IMR-90 (cell line): ENCODE data around the gene EVI2A. TPM values are rescaled to one million over a fixed set of nuclear protein-coding genes. Genes with fewer than 3 reads are reported as not detected.

ENCODE experiments used
- ATAC-seq: fragments of 200-7000 bp; cut with Tn5 transposase; 2 replicates; pipeline ENCODE4 v1.9.1; 2020; ENCODE audit warnings: low read depth, mild to moderate bottlenecking, moderate library complexity
- BruUV-seq: library from RNA; stranded (reverse); fragments of 400-500 nt; replicated peaks from 2 replicates; lab custom pipeline; 2021; lab: Mats Ljungman, UMichigan
- CTCF ChIA-PET: fragments of 300-600 bp; formaldehyde crosslinking; extraction: SDS; loops from one replicate; lab custom pipeline; 2021; ENCODE audit warnings: antibody characterized with exemption; lab: Yijun Ruan, JAX
- POLR2A ChIA-PET: fragments of 300-600 bp; sonication (Branson Sonifier 250); formaldehyde crosslinking; loops from one replicate; lab custom pipeline; 2022; ENCODE audit warnings: antibody characterized with exemption; ENCODE audit not compliant: unreplicated experiment; lab: Charles Lee
- DNase-seq: peaks from one replicate; pipeline ENCODE4 v3.0.0; 2013
- H2AFZ ChIP-seq: replicated peaks from 2 replicates; pipeline ENCODE3; 2013; ENCODE audit warnings: low read length, mild to moderate bottlenecking; ENCODE audit not compliant: poor library complexity
- H2AK5ac ChIP-seq: 2 replicates; pipeline ENCODE4 v1.6.1; 2013; ENCODE audit warnings: low read depth, low read length, inconsistent platforms
- H2AK9ac ChIP-seq: replicated peaks from 2 replicates; pipeline ENCODE3; 2013; ENCODE audit warnings: mild to moderate bottlenecking, low read depth, low read length, moderate library complexity; ENCODE audit not compliant: poor library complexity
- H2BK120ac ChIP-seq: 2 replicates; pipeline ENCODE4 v1.6.1; 2013; ENCODE audit warnings: low read depth, low read length, inconsistent platforms
- H2BK15ac ChIP-seq: 3 replicates; pipeline ENCODE4 v1.6.1; 2013; ENCODE audit warnings: low read depth, low read length, inconsistent platforms
- H2BK20ac ChIP-seq: 2 replicates; pipeline ENCODE4 v1.6.1; 2013; ENCODE audit warnings: low read depth, mild to moderate bottlenecking, inconsistent platforms, low read length, moderate library complexity
- H2BK5ac ChIP-seq: 2 replicates; pipeline ENCODE4 v1.6.1; 2013; ENCODE audit warnings: mild to moderate bottlenecking, low read depth, low read length, inconsistent platforms; ENCODE audit not compliant: poor library complexity, severe bottlenecking
- H3K14ac ChIP-seq: replicated peaks from 2 replicates; pipeline ENCODE4 v1.6.1; 2013; ENCODE audit warnings: low read depth, low read length, inconsistent platforms
- H3K18ac ChIP-seq: 2 replicates; pipeline ENCODE4 v1.6.1; 2013; ENCODE audit warnings: low read depth, low read length, control low read depth
- H3K23ac ChIP-seq: 2 replicates; pipeline ENCODE4 v1.6.1; 2013; ENCODE audit warnings: low read depth, low read length, inconsistent platforms
- H3K27ac ChIP-seq: 2 replicates; pipeline ENCODE4 v1.5.1; 2013; ENCODE audit warnings: mild to moderate bottlenecking, control low read depth, low read length; ENCODE audit not compliant: insufficient read depth
- H3K27me3 ChIP-seq: 2 replicates; pipeline ENCODE4 v1.6.1; 2013; ENCODE audit warnings: low read length; ENCODE audit not compliant: control insufficient read depth, insufficient read depth
- H3K36me3 ChIP-seq: 2 replicates; pipeline ENCODE4 v1.6.1; 2013; ENCODE audit warnings: low read length, mixed read lengths; ENCODE audit not compliant: control insufficient read depth, insufficient read depth
- H3K4ac ChIP-seq: 2 replicates; pipeline ENCODE4 v1.6.1; 2013; ENCODE audit warnings: low read depth, low read length, inconsistent platforms
- H3K4me1 ChIP-seq: 2 replicates; pipeline ENCODE4 v1.6.1; 2013; ENCODE audit warnings: low read length, mixed read lengths; ENCODE audit not compliant: control insufficient read depth, insufficient read depth
- H3K4me2 ChIP-seq: 2 replicates; pipeline ENCODE4 v1.6.1; 2013; ENCODE audit warnings: low read depth, mild to moderate bottlenecking, control low read depth, low read length, moderate library complexity
- H3K4me3 ChIP-seq: 2 replicates; pipeline ENCODE4 v1.5.1; 2013; ENCODE audit warnings: low read depth, mild to moderate bottlenecking, control low read depth, low read length, moderate library complexity; ENCODE audit not compliant: insufficient read depth
- H3K56ac ChIP-seq: 2 replicates; pipeline ENCODE4 v1.6.1; 2013; ENCODE audit warnings: low read length, inconsistent platforms; ENCODE audit not compliant: insufficient read depth; ENCODE audit errors: extremely low read depth
- H3K79me1 ChIP-seq, 2 experiments: 2 replicates each; pipeline ENCODE4 v1.6.1; 2013; ENCODE audit warnings: low read length in 2 of 2, inconsistent platforms in 1 of 2, low read depth in 1 of 2
- H3K9ac ChIP-seq: 2 replicates; pipeline ENCODE4 v1.6.1; 2013; ENCODE audit warnings: low read depth, low read length, control low read depth
- H3K9me1 ChIP-seq: 2 replicates; pipeline ENCODE4 v1.6.1; 2013; ENCODE audit warnings: low read length, inconsistent platforms; ENCODE audit not compliant: insufficient read depth
- H3K9me3 ChIP-seq: 2 replicates; pipeline ENCODE4 v1.6.1; 2013; ENCODE audit warnings: low read length; ENCODE audit not compliant: control insufficient read depth, insufficient read depth
- H4K20me1 ChIP-seq: 2 replicates; pipeline ENCODE4 v1.6.1; 2013; ENCODE audit warnings: low read length, inconsistent platforms; ENCODE audit not compliant: insufficient read depth
- H4K5ac ChIP-seq: 2 replicates; pipeline ENCODE4 v1.6.1; 2013; ENCODE audit warnings: mild to moderate bottlenecking, low read depth, low read length, control low read depth
- H4K8ac ChIP-seq, 2 experiments: 2 replicates each; pipeline ENCODE4 v1.6.1; 2013; ENCODE audit warnings: low read depth in 2 of 2, low read length in 2 of 2, control low read depth in 1 of 2, inconsistent platforms in 1 of 2
- H4K91ac ChIP-seq: 2 replicates; pipeline ENCODE4 v1.6.1; 2013; ENCODE audit warnings: low read depth, low read length, inconsistent platforms; ENCODE audit not compliant: insufficient read depth
- MAZ ChIP-seq: IDR thresholded peaks from 2 replicates; pipeline ENCODE4 v1.6.1; 2012; ENCODE audit warnings: low read depth, mild to moderate bottlenecking, low read length, improper control_type of control experiment, moderate library complexity, borderline replicate concordance
- MXI1 ChIP-seq: IDR thresholded peaks from 2 replicates; pipeline ENCODE4 v1.6.1; 2012; ENCODE audit warnings: low read depth, mild to moderate bottlenecking, low read length, moderate library complexity, borderline replicate concordance
- POLR2A ChIP-seq: IDR thresholded peaks from 2 replicates; pipeline ENCODE4 v1.6.1; 2012; ENCODE audit warnings: mild to moderate bottlenecking, low read depth, low read length
- RFX5 ChIP-seq: IDR thresholded peaks from 2 replicates; pipeline ENCODE4 v1.8.0; 2012; ENCODE audit warnings: low read depth, mild to moderate bottlenecking, low read length, moderate library complexity
- WGBS, 2 experiments: methylation state at CpG; one replicate each; pipeline versions ENCODE4 v1.1.5 to v1.1.7; 2013; ENCODE audit warnings: missing lambda C conversion rate in 2 of 2; ENCODE audit not compliant: insufficient read length in 1 of 2; ENCODE audit errors: extremely low coverage in 2 of 2; 5-methylcytosine and 5-hydroxymethylcytosine counted together
- dilution Hi-C: fragments of 300-500 bp; cut with HindIII; formaldehyde crosslinking; loops from one replicate; pipeline ENCODE4 v1.14.3; 2018; ENCODE audit warnings: low sequenced_read_pairs; ENCODE audit not compliant: unreplicated experiment
- in situ Hi-C: fragments of 300-500 bp; cut with MboI; formaldehyde crosslinking; loops from 3 replicates; pipeline ENCODE4 v1.14.3; 2019; ENCODE audit warnings: low sequenced_read_pairs, inconsistent platforms, mixed read lengths
- intact Hi-C: fragments of 100-400 bp; cut with micrococcal nuclease; formaldehyde crosslinking; loops from 2 replicates; pipeline ENCODE4 v1.10.0; 2022
- polyA plus RNA-seq, 3 experiments: library from polyadenylated mRNA; depleted of rRNA; stranded (reverse); fragments of >200 nt; gene quantifications; 2 replicates each; pipeline ENCODE4 v1.2.3, GENCODE V29; 2012; ENCODE audit warnings: low replicate concordance in 1 of 3
- total RNA-seq: library from RNA; depleted of rRNA; stranded (reverse); fragments of >200 nt; gene quantifications from 2 replicates; pipeline ENCODE4 v1.2.3, GENCODE V29; 2012

The EVI2A gene
- total and polyA plus RNA-seq, 2 of the 4 experiments (the other 2 are of a cell fraction), result 0.50 to 0.90 TPM

DNA sequence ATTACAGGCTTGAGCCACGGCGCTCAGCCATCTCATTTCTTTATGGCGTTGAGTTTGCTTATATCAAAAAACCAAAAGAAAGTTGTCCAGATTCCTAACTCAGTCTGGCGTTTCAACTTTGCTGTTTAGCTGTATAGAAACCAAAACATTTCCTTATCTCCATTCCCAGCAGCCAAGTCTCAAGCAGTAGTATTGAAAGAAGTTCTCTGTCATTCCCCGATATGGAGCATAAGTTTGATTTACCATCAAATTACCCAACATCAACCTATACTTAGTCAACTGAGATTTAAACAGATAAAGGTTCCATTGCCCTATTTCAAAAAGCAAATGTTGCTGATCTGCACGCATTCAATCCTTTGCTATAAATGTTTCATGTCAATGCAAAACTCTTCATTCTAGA lies 42.6 kb upstream of the EVI2A start:
- no peaks in the 10 kb centered on the region for H3K27me3 ChIP-seq
- no peak overlapping the region for H3K23ac ChIP-seq
- dilution Hi-C loops, result no loop called here
- no peak overlapping the region for H3K9ac ChIP-seq
- no peak overlapping the region for H3K4me3 ChIP-seq
- no peak overlapping the region for H3K14ac ChIP-seq
- H3K27ac ChIP-seq, result no peak overlapping the region
- in situ Hi-C loops, result no loop called here
- H3K36me3 ChIP-seq, result peaks cover 18% of the 10 kb centered on the region
- peaks cover 0 to 13% of the 10 kb centered on the region in 2 experiments; a peak in 1 of 4 replicates for H3K79me1 ChIP-seq
- H3K18ac ChIP-seq, result no peak overlapping the region
- no peak overlapping the region for H2BK20ac ChIP-seq
- no peak overlapping the region for H3K4ac ChIP-seq
- no peak overlapping the region for H2AK9ac ChIP-seq
- WGBS, 2 experiments, result 100% methylated on average over 3 of the region's 6 CpGs; no CpG with 5 or more reads in 1 of the 2 experiments
- no peak overlapping the region for H2AK5ac ChIP-seq
- H4K20me1 ChIP-seq, result no peaks in the 10 kb centered on the region
- no peaks in the 10 kb centered on the region; the same call in 1 of the 2 replicates for H3K4me1 ChIP-seq
- no peak overlapping the region for H2AFZ ChIP-seq
- H3K9me1 ChIP-seq, result 0 out of 2 replicates have a peak, but pooled peaks cover 4% of the 10 kb centered on the region
- intact Hi-C loops, result no loop called here
- no TSS peak for BruUV-seq
- TF ChIP-seq RFX5 (no peak), MAZ (no peak), POLR2A (no peak), MXI1 (no peak)
- no peaks in the 10 kb centered on the region for H3K9me3 ChIP-seq
- no peak overlapping the region for H3K4me2 ChIP-seq
- DNase-seq (no peak), ATAC-seq (no peak)
- H3K56ac ChIP-seq, result no peak overlapping the region
- no peak overlapping the region for H4K8ac ChIP-seq
- no peak overlapping the region for H2BK5ac ChIP-seq
- H2BK15ac ChIP-seq, result no peak overlapping the region
- POLR2A ChIA-PET, result no interaction called here
- H4K91ac ChIP-seq, result no peak overlapping the region
- CTCF ChIA-PET, result no interaction called here
- no peak overlapping the region for H4K5ac ChIP-seq
- H2BK120ac ChIP-seq, result no peak overlapping the region
